OCI-LY7 (cell line): ENCODE data around the gene CATSPER1. TPM values are rescaled to one million over a fixed set of nuclear protein-coding genes. Genes with fewer than 3 reads are reported as not detected.
A peak's percentile ranks its signal among the peaks of the same experiment; 100 is the strongest.

Experiments used
- BruUV-seq: library from RNA; stranded (reverse); fragments of 400-500 nt; replicated peaks from 2 replicates; lab custom pipeline; 2021; lab: Mats Ljungman, UMichigan
- CTCF ChIA-PET: fragments of 300-600 bp; sonication (Branson Sonifier 250); formaldehyde crosslinking; loops from one replicate; lab custom pipeline; 2022; ENCODE audit warnings: antibody characterized with exemption; ENCODE audit not compliant: unreplicated experiment; lab: Charles Lee
- POLR2A ChIA-PET: fragments of 300-600 bp; sonication (Branson Sonifier 250); formaldehyde crosslinking; loops from one replicate; lab custom pipeline; 2022; ENCODE audit warnings: antibody characterized with exemption; lab: Charles Lee
- DNase-seq: peaks from one replicate; pipeline ENCODE4 v3.0.0-alpha.2; 2015; ENCODE audit warnings: low spot score
- H2AFZ ChIP-seq: fragments of 200-600 bp; sonication (generic), shearing (Covaris generic); 2 replicates; pipeline ENCODE4 v1.6.1; 2014; ENCODE audit warnings: mild to moderate bottlenecking, antibody characterized with exemption, low read length, moderate library complexity
- H3K27ac ChIP-seq: fragments of 200-600 bp; sonication (generic); 2 replicates; pipeline ENCODE4 v1.5.1; 2014; ENCODE audit warnings: mixed run types, low read depth, mild to moderate bottlenecking, moderate library complexity, low read length, inconsistent platforms; ENCODE audit not compliant: poor library complexity, severe bottlenecking
- H3K36me3 ChIP-seq: fragments of 200-600 bp; sonication (generic); 2 replicates; pipeline ENCODE4 v1.6.1; 2014; ENCODE audit warnings: mild to moderate bottlenecking, antibody characterized with exemption, low read length, moderate library complexity, mixed read lengths; ENCODE audit not compliant: insufficient read depth
- H3K4me1 ChIP-seq: fragments of 200-600 bp; sonication (generic); 2 replicates; pipeline ENCODE4 v1.5.1; 2014; ENCODE audit warnings: mild to moderate bottlenecking, low read length; ENCODE audit not compliant: insufficient read depth, poor library complexity, severe bottlenecking
- H3K4me2 ChIP-seq: fragments of 200-600 bp; sonication (generic); 2 replicates; pipeline ENCODE4 v1.6.1; 2014; ENCODE audit warnings: mild to moderate bottlenecking, low read length
- H3K4me3 ChIP-seq: fragments of 200-600 bp; sonication (generic); 2 replicates; pipeline ENCODE4 v1.5.1; 2014; ENCODE audit warnings: mild to moderate bottlenecking, low read depth, low read length; ENCODE audit not compliant: poor library complexity, severe bottlenecking
- H3K79me2 ChIP-seq: fragments of 200-600 bp; sonication (generic); 2 replicates; pipeline ENCODE4 v1.6.1; 2016; ENCODE audit warnings: low read depth, mild to moderate bottlenecking, low read length, moderate library complexity, mixed read lengths; ENCODE audit not compliant: insufficient read depth
- H3K9me2 ChIP-seq: fragments of 200-600 bp; sonication (generic); 2 replicates; pipeline ENCODE4 v1.6.1; 2016; ENCODE audit warnings: mild to moderate bottlenecking, low read length, mixed read lengths; ENCODE audit not compliant: insufficient read depth
- H3K9me3 ChIP-seq: fragments of 200-600 bp; sonication (generic); 2 replicates; pipeline ENCODE4 v1.6.1; 2014; ENCODE audit warnings: mild to moderate bottlenecking, mixed run types, low read length, mixed read lengths
- H4K20me1 ChIP-seq: fragments of 200-600 bp; sonication (generic); 2 replicates; pipeline ENCODE4 v1.6.1; 2014; ENCODE audit warnings: mild to moderate bottlenecking, antibody characterized with exemption, low read length, moderate library complexity, mixed read lengths; ENCODE audit not compliant: insufficient read depth
- EZH2phosphoT487 ChIP-seq: fragments of 200-600 bp; sonication (generic); IDR thresholded peaks from 2 replicates; pipeline ENCODE4 v1.6.1; 2018; ENCODE audit warnings: low read depth, borderline replicate concordance, mild to moderate bottlenecking, mixed run types, antibody characterized with exemption, low read length, moderate library complexity, mixed read lengths
- intact Hi-C: fragments of 100-400 bp; cut with micrococcal nuclease; formaldehyde crosslinking; loops from one replicate; pipeline ENCODE4 v1.10.0; 2022; ENCODE audit not compliant: unreplicated experiment
- total RNA-seq, 2 experiments: library from RNA; depleted of rRNA in 1 of 2; stranded (reverse); fragments of >200 nt in 1 of 2; shearing (Covaris generic) in 1 of 2; gene quantifications; 2 replicates each; pipeline ENCODE4 v1.2.3, GENCODE V29; 2014 to 2022
- TF ChIP-seq, protein P1 (sequence below): fragments of 200-600 bp; sonication (generic); conservative IDR thresholded peaks from 2 replicates; pipeline ENCODE4 v1.5.1; 2014; ENCODE audit warnings: mild to moderate bottlenecking, antibody characterized with exemption, low read length, moderate library complexity, mixed read lengths

CATSPER1 gene
- total RNA-seq, 2 experiments from 2014 or later: not detected

DNA sequence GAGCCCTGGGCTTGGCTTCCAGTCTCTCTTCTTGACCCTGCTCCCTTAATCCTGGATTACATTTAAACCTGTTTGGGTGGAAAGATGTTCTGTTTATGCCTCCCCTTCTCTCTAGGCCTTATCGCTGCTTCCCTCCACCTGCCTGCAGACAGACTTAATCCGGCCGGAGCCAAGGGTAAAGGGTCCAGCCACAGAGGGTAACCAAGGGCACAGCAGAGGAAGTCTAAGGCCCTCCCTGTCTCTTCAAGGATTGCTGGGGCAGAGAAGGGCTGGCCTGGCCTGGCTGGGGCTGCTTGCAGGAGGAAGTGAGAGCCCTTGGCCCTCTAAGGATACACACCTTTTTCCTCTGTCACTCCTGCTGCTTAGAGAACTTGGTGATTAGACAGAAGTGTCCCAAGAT is 20.6 kb upstream of the CATSPER1 start:
- no peak overlapping the region for H3K4me3 ChIP-seq
- no peaks in the 10 kb centered on the region for H3K9me3 ChIP-seq
- POLR2A ChIA-PET: no interaction called here

DNA sequence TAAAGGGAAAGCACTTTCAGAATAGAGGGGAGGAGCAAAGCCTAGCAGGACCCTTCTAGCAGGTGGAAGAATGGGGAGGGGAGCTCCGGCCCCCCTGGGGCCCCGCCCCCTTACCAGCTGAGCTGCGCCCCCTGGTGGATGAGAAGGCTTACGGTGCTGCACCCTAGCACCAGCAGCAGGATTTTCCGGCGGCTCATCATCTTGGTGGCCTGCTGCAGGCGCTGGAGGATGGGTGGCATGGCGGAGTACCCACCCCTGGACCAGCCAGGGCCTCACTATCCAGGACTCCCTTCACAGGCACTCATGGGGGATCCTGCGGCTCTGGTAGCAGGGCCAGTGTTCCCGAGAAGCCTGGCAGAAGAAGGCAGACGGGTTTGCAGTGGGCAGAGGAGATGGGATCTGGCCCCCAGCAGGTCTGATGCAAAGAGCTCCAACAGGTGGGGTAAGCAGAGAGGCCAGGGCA is 18.9 kb upstream of the CATSPER1 start:
- H3K4me2 ChIP-seq: peak overlapping the region; percentile 61
- DNase-seq: peak; percentile 92
- peak overlapping the region; percentile 63; the same call in 1 of the 2 replicates for H2AFZ ChIP-seq
- no peaks in the 10 kb centered on the region for H3K9me3 ChIP-seq
- CTCF ChIA-PET: interaction anchor here (0.5 to 2.0 kb wide), 8 partner anchors 9 to 92 kb away, joined by 3 to 7 read pairs (median 5); no protein-coding TSS in a partner anchor
- H3K4me1 ChIP-seq: peaks cover 15% of the 10 kb centered on the region
- H3K27ac ChIP-seq: no peak overlapping the region
- H4K20me1 ChIP-seq: no peaks in the 10 kb centered on the region
- H3K36me3 ChIP-seq: no peaks in the 10 kb centered on the region
- H3K9me2 ChIP-seq: no peaks in the 10 kb centered on the region
- H3K79me2 ChIP-seq: no peaks in the 10 kb centered on the region
- BruUV-seq: no TSS peak
- POLR2A ChIA-PET: interaction anchor here (0.8 to 1.7 kb wide), 4 partner anchors 9 to 187 kb away, joined by 3 to 7 read pairs (median 4); partner anchors contain the start of gene CFL1
- intact Hi-C loops: no loop called here
- H3K4me3 ChIP-seq: peak overlapping the region; percentile 16
- TF ChIP-seq EZH2phosphoT487: no peak
- TF ChIP-seq, protein P1, sequence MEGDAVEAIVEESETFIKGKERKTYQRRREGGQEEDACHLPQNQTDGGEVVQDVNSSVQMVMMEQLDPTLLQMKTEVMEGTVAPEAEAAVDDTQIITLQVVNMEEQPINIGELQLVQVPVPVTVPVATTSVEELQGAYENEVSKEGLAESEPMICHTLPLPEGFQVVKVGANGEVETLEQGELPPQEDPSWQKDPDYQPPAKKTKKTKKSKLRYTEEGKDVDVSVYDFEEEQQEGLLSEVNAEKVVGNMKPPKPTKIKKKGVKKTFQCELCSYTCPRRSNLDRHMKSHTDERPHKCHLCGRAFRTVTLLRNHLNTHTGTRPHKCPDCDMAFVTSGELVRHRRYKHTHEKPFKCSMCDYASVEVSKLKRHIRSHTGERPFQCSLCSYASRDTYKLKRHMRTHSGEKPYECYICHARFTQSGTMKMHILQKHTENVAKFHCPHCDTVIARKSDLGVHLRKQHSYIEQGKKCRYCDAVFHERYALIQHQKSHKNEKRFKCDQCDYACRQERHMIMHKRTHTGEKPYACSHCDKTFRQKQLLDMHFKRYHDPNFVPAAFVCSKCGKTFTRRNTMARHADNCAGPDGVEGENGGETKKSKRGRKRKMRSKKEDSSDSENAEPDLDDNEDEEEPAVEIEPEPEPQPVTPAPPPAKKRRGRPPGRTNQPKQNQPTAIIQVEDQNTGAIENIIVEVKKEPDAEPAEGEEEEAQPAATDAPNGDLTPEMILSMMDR: peak; percentile 94

More for the DNA sequence above, 20.6 kb upstream of the CATSPER1 start:
- CTCF ChIA-PET: no interaction called here
- H4K20me1 ChIP-seq: no peaks in the 10 kb centered on the region
- TF ChIP-seq EZH2phosphoT487: no peak
- TF ChIP-seq, protein P1: no peak
- no TSS peak for BruUV-seq
- no peak overlapping the region for H2AFZ ChIP-seq
- no peak overlapping the region for H3K27ac ChIP-seq
- no peak for DNase-seq
- H3K79me2 ChIP-seq: no peaks in the 10 kb centered on the region
- no peaks in the 10 kb centered on the region for H3K36me3 ChIP-seq
- intact Hi-C loops: no loop called here
- peaks cover 25% of the 10 kb centered on the region for H3K4me1 ChIP-seq
- H3K4me2 ChIP-seq: no peak overlapping the region
- H3K9me2 ChIP-seq: no peaks in the 10 kb centered on the region

DNA sequence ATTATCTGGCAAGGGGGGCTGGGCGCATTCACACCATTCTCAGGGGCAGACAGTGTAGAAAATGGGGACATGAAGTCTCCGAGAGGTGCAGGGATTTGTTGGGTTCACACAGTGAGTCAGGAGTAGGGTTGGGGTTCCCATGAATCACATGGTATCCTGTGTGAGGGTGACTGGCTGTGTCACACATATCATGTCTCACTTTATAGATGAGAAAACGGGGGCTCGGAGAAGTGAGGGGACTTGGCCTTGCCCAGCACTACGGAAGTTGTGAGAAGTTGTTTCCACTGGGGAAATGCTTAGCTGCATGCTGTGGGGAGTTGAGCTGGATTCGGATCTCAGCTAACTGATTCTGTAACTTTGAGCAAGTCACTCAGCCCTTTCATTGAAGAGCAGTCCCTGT is 18.5 kb upstream of the CATSPER1 start:
- Histone ChIP-seq H3K9me3 (no peaks in the 10 kb centered on the region), H3K79me2 (no peaks in the 10 kb centered on the region), H3K27ac (no peak overlapping the region), H2AFZ (peak overlapping the region; percentile 41; the same call in 1 of the 2 replicates), H3K4me3 (peak overlapping the region; percentile 16), H3K4me2 (peak overlapping the region; percentile 61), H3K4me1 (peaks cover 15% of the 10 kb centered on the region), H4K20me1 (no peaks in the 10 kb centered on the region), H3K36me3 (no peaks in the 10 kb centered on the region), H3K9me2 (no peaks in the 10 kb centered on the region)
- ChIA-PET POLR2A (interaction anchor here (0.9 to 1.7 kb wide), 3 partner anchors 9 to 186 kb away, joined by 3 to 5 read pairs (median 3); partner anchors contain the start of gene CFL1), CTCF (interaction anchor here (0.5 to 2.0 kb wide), 8 partner anchors 9 to 92 kb away, joined by 3 to 7 read pairs (median 5); no protein-coding TSS in a partner anchor)
- no peak for TF ChIP-seq EZH2phosphoT487
- TF ChIP-seq, protein P1: no peak
- no TSS peak for BruUV-seq
- DNase-seq: no peak
- intact Hi-C loops: no loop called here
